HepG2 (cell line): Measurements from ENCODE around the gene RHBDD1.

Experiments
- ELF4 ChIP-seq: sonication (generic); formaldehyde crosslinking; IDR thresholded peaks from 2 replicates; pipeline ENCODE4 v1.5.0; 2020; ENCODE audit warnings: missing genetic modification reagents, mild to moderate bottlenecking, moderate library complexity, borderline replicate concordance
- EZH2 ChIP-seq: conservative IDR thresholded peaks from 2 replicates; pipeline ENCODE4 v1.6.1; 2012; ENCODE audit warnings: mild to moderate bottlenecking, low read depth, low read length, moderate library complexity
- HDAC2 ChIP-seq: sonication (generic); formaldehyde crosslinking; IDR thresholded peaks from 2 replicates; pipeline ENCODE4 v1.4.0; 2020; ENCODE audit warnings: missing genetic modification reagents
- HDAC6 ChIP-seq: fragments of 200-600 bp; sonication (generic); IDR thresholded peaks from 2 replicates; pipeline ENCODE4 v1.7.0; 2017; ENCODE audit warnings: mild to moderate bottlenecking, antibody characterized with exemption, low read length, low read depth
- MXI1 ChIP-seq: IDR thresholded peaks from 3 replicates; pipeline ENCODE4 v1.6.1; 2012; ENCODE audit warnings: low read depth, low read length, inconsistent platforms, borderline replicate concordance
- NR2C2 ChIP-seq: sonication (generic); formaldehyde crosslinking; IDR thresholded peaks from 2 replicates; pipeline ENCODE4 v1.4.0; 2020; ENCODE audit warnings: missing genetic modification reagents, mild to moderate bottlenecking, moderate library complexity, borderline replicate concordance
- NRL ChIP-seq: sonication (generic); formaldehyde crosslinking; IDR thresholded peaks from 2 replicates; pipeline ENCODE4 v1.5.0; 2020; ENCODE audit warnings: missing genetic modification reagents, mild to moderate bottlenecking, moderate library complexity, borderline replicate concordance
- POLR2A ChIP-seq, 2 experiments: IDR thresholded peaks; 2 replicates each; pipeline ENCODE4 v1.6.1; 2011; ENCODE audit warnings: low read depth in 2 of 2, low read length in 2 of 2, mild to moderate bottlenecking in 1 of 2, moderate library complexity in 1 of 2; ENCODE audit not compliant: insufficient read depth in 1 of 2
- REST ChIP-seq, 2 experiments: IDR thresholded peaks; 2 replicates each; pipeline ENCODE4 v1.6.1; 2011 to 2012; ENCODE audit warnings: low read length in 2 of 2, borderline replicate concordance in 1 of 2, low read depth in 1 of 2, mild to moderate bottlenecking in 1 of 2, moderate library complexity in 1 of 2
- RXRA ChIP-seq: sonication (generic); formaldehyde crosslinking; IDR thresholded peaks from 2 replicates; pipeline ENCODE4 v1.5.1; 2020; ENCODE audit warnings: missing genetic modification reagents
- TF ChIP-seq, protein P1 (sequence below): IDR thresholded peaks from 2 replicates; pipeline ENCODE4 v1.6.1; 2012; ENCODE audit warnings: inconsistent platforms

- TF ChIP-seq EZH2 = no peak
- TF ChIP-seq REST (IDR thresholded peaks at IDR 0.05; ENCODE audit: borderline replicate concordance in 1 of 2, low read depth in 1 of 2, low read length in 2 of 2) = no peak
- TF ChIP-seq POLR2A (IDR thresholded peaks at IDR 0.05; ENCODE audit: insufficient read depth in 1 of 2, low read depth in 2 of 2, low read length in 2 of 2) = no peak
- TF ChIP-seq, protein P1, sequence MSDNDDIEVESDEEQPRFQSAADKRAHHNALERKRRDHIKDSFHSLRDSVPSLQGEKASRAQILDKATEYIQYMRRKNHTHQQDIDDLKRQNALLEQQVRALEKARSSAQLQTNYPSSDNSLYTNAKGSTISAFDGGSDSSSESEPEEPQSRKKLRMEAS = no peak
- no peak for TF ChIP-seq MXI1
- TF ChIP-seq HDAC6 = no peak
- no peak for TF ChIP-seq NRL (CRISPR knock-in tag)
- no peak for TF ChIP-seq NR2C2 (CRISPR knock-in tag)
- TF ChIP-seq ELF4 = no peak
- TF ChIP-seq RXRA (CRISPR knock-in tag) = no peak
- TF ChIP-seq HDAC2 = no peak
Observed at GRCh38 chr2:227043981-227044380, 208.1 kb downstream of the RHBDD1 start.
